Measurements from ENCODE around the gene RFX1. TPM values are rescaled to one million over a fixed set of nuclear protein-coding genes. Genes with fewer than 3 reads are reported as not detected.

The RFX1 gene
- total RNA-seq, 1 experiment from 2014 or later, result 25.5 TPM

- no peak overlapping the region for H3K4me2 ChIP-seq
- peaks cover 29% of the 10 kb centered on the region for H3F3A ChIP-seq (ENCODE audit: insufficient read depth, low read depth)
- H3K4me1 ChIP-seq (replicated peaks; ENCODE audit: insufficient read depth), result no peaks in the 10 kb centered on the region
- POLR2A ChIA-PET (ENCODE audit: unreplicated experiment), result no interaction called here
- H3K27ac ChIP-seq, result no peak overlapping the region
- H3K4me3 ChIP-seq, result no peak overlapping the region
- intact Hi-C loops (cut with micrococcal nuclease; ENCODE audit: unreplicated experiment), result no loop called here
- H4K20me1 ChIP-seq (ENCODE audit: insufficient read depth), result 0 out of 2 replicates have a peak, but pooled peaks cover 2% of the 10 kb centered on the region
- no TSS peak for BruUV-seq (replicated peaks)
- no peak overlapping the region for H2AFZ ChIP-seq
- CTCF ChIA-PET, result no interaction called here
- H3K36me3 ChIP-seq (ENCODE audit: low read depth), result no peaks in the 10 kb centered on the region
- H3K27me3 ChIP-seq (ENCODE audit: insufficient read depth, low read depth), result no peaks in the 10 kb centered on the region
- DNase-seq, result no peak
- H3K79me2 ChIP-seq (ENCODE audit: low read depth), result no peaks in the 10 kb centered on the region
- H3K9me3 ChIP-seq (ENCODE audit: insufficient read depth, low read depth), result no peaks in the 10 kb centered on the region
- TF ChIP-seq, protein P1, sequence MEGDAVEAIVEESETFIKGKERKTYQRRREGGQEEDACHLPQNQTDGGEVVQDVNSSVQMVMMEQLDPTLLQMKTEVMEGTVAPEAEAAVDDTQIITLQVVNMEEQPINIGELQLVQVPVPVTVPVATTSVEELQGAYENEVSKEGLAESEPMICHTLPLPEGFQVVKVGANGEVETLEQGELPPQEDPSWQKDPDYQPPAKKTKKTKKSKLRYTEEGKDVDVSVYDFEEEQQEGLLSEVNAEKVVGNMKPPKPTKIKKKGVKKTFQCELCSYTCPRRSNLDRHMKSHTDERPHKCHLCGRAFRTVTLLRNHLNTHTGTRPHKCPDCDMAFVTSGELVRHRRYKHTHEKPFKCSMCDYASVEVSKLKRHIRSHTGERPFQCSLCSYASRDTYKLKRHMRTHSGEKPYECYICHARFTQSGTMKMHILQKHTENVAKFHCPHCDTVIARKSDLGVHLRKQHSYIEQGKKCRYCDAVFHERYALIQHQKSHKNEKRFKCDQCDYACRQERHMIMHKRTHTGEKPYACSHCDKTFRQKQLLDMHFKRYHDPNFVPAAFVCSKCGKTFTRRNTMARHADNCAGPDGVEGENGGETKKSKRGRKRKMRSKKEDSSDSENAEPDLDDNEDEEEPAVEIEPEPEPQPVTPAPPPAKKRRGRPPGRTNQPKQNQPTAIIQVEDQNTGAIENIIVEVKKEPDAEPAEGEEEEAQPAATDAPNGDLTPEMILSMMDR (conservative IDR thresholded peaks at IDR 0.05), result no peak
- H3K9me2 ChIP-seq (ENCODE audit: insufficient read depth), result no peaks in the 10 kb centered on the region
Observed at GRCh38 chr19:13929956-13930355, 76.2 kb downstream of the RFX1 start.

GRCh38 chr19:13929340-13929739 lies 76.8 kb downstream of the RFX1 start:
- no TSS peak for BruUV-seq (replicated peaks)
- Histone ChIP-seq H3K9me2 (ENCODE audit: insufficient read depth) (no peaks in the 10 kb centered on the region), H3K4me2 (no peak overlapping the region), H3K9me3 (ENCODE audit: insufficient read depth, low read depth) (no peaks in the 10 kb centered on the region), H3K79me2 (ENCODE audit: low read depth) (no peaks in the 10 kb centered on the region), H3K27ac (no peak overlapping the region), H3K4me3 (no peak overlapping the region), H3K27me3 (ENCODE audit: insufficient read depth, low read depth) (no peaks in the 10 kb centered on the region), H3F3A (ENCODE audit: insufficient read depth, low read depth) (peaks cover 26% of the 10 kb centered on the region), H3K4me1 (replicated peaks; ENCODE audit: insufficient read depth) (no peaks in the 10 kb centered on the region), H3K36me3 (ENCODE audit: low read depth) (no peaks in the 10 kb centered on the region), H2AFZ (no peak overlapping the region), H4K20me1 (ENCODE audit: insufficient read depth) (0 out of 2 replicates have a peak, but pooled peaks cover 2% of the 10 kb centered on the region)
- ChIA-PET CTCF (no interaction called here), POLR2A (ENCODE audit: unreplicated experiment) (no interaction called here)
- intact Hi-C loops (cut with micrococcal nuclease; ENCODE audit: unreplicated experiment), result no loop called here
- no peak for TF ChIP-seq EZH2 (IDR thresholded peaks at IDR 0.05; ENCODE audit: low read depth)
- TF ChIP-seq, protein P1 (conservative IDR thresholded peaks at IDR 0.05), result no peak
- DNase-seq, result no peak

DNA sequence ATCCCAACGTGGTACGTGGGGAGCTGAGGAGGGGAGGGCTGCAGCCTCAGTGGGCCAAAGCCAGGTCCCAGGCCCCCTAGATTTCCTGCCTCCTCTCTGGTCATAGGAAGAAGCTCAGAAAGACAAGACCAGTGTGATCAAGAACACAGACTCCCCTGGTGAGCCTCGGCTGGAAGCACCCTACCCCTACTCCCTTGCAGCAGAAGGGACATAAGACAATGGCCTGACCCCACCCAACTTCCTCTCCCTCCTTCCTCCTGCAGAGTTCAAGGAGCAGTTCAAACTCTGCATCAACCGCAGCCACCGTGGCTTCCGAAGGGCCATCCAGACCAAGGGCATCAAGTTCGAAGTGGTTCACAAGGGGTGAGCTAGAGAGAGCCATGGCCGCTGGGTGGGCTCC lies 79.4 kb downstream of the RFX1 start:
- no peak for DNase-seq
- 0 out of 2 replicates have a peak, but pooled peaks cover 2% of the 10 kb centered on the region for H4K20me1 ChIP-seq (ENCODE audit: insufficient read depth)
- H3K9me3 ChIP-seq (ENCODE audit: insufficient read depth, low read depth), result no peaks in the 10 kb centered on the region
- CTCF ChIA-PET, result no interaction called here
- no peak overlapping the region for H3K4me2 ChIP-seq
- H3K27ac ChIP-seq, result no peak overlapping the region
- H3F3A ChIP-seq (ENCODE audit: insufficient read depth, low read depth), result peaks cover 24% of the 10 kb centered on the region
- POLR2A ChIA-PET (ENCODE audit: unreplicated experiment), result interaction anchor here (0.6 kb wide), 1 partner anchor 51 kb away, joined by 3 read pairs; no protein-coding TSS in a partner anchor
- no peak overlapping the region for H2AFZ ChIP-seq
- intact Hi-C loops (cut with micrococcal nuclease; ENCODE audit: unreplicated experiment), result no loop called here
- no peaks in the 10 kb centered on the region for H3K79me2 ChIP-seq (ENCODE audit: low read depth)
- peaks cover 6% of the 10 kb centered on the region for H3K36me3 ChIP-seq (ENCODE audit: low read depth)
- H3K9me2 ChIP-seq (ENCODE audit: insufficient read depth), result no peaks in the 10 kb centered on the region
- TF ChIP-seq, protein P1 (conservative IDR thresholded peaks at IDR 0.05), result no peak
- TF ChIP-seq EZH2 (IDR thresholded peaks at IDR 0.05; ENCODE audit: low read depth), result no peak
- no peak overlapping the region for H3K4me3 ChIP-seq
- H3K27me3 ChIP-seq (ENCODE audit: insufficient read depth, low read depth), result no peaks in the 10 kb centered on the region
- no TSS peak for BruUV-seq (replicated peaks)
- no peaks in the 10 kb centered on the region for H3K4me1 ChIP-seq (replicated peaks; ENCODE audit: insufficient read depth)

Data from PC-9 (cell line).